Activated T-helper 1 cell treated with anti-CD3 and anti-CD28 coated beads, Interleukin-2, amount 50 U/mL, for 16 hours (primary cell): ENCODE results near the gene MAGEB5.
"Not testable (repeated sequence)": the region's sequence is repeated elsewhere in the genome, so short reads cannot be mapped to it uniquely, and the experiment has no call there.

Experiments
- DNase-seq, 2 donors: peaks; one replicate each; pipeline ENCODE4 v3.0.0-alpha.2; 2020; ENCODE audit warnings: low read depth in 1 of 2, low spot score in 1 of 2

MAGEB5 gene

GRCh38 chrX:26215869-26216268 is at the start of gene MAGEB5:
Gene MAGEB5 (plus strand): TSS chrX:26216169. CDS start chrX:26217302, 1,133 bp downstream.
- DNase-seq: no peak

- no peak for DNase-seq
Measured at GRCh38 chrX:26192204-26192603, 23.8 kb upstream of the MAGEB5 start, which contains the start of gene MAGEB6. Gene MAGEB6 (plus strand): TSS chrX:26192440. CDS start chrX:26193847, 1,407 bp downstream.

GRCh38 chrX:26203561-26203960 is 12.4 kb upstream of the MAGEB5 start:
- no peak for DNase-seq

GRCh38 chrX:26204717-26205116 is 11.3 kb upstream of the MAGEB5 start:
- DNase-seq: not testable (repeated sequence)

- no peak for DNase-seq
Measured at GRCh38 chrX:26208012-26208411, 8.0 kb upstream of the MAGEB5 start.

- no peak for DNase-seq
Measured at GRCh38 chrX:26219351-26219750, 3.4 kb downstream of the MAGEB5 start.

GRCh38 chrX:26234177-26234576 is 18.2 kb downstream of the MAGEB5 start:
- DNase-seq: no peak

GRCh38 chrX:26253526-26253925 is 37.6 kb downstream of the MAGEB5 start:
- DNase-seq: no peak

- no peak for DNase-seq
Measured at GRCh38 chrX:26254436-26254835, 38.5 kb downstream of the MAGEB5 start.

- DNase-seq: no peak
Measured at GRCh38 chrX:26262121-26262523, 46.2 kb downstream of the MAGEB5 start.
